GM23338 (cell line): Measurements from ENCODE around the gene OTC. TPM values are rescaled to one million over a fixed set of nuclear protein-coding genes. Genes with fewer than 3 reads are reported as not detected.

ENCODE experiments used
- ATAC-seq: fragments of 200-7000 bp; cut with Tn5 transposase; 3 replicates; pipeline ENCODE4 v1.9.1; 2020
- DNase-seq: peaks from one replicate; pipeline ENCODE4 v3.0.0-alpha.2; 2015; ENCODE audit warnings: low spot score
- H2AFZ ChIP-seq: fragments of 200-600 bp; sonication (generic); 2 replicates; pipeline ENCODE4 v1.8.0; 2016; ENCODE audit warnings: antibody characterized with exemption, mild to moderate bottlenecking, moderate library complexity
- H3F3A ChIP-seq: fragments of 200-600 bp; sonication (generic); replicated peaks from 2 replicates; pipeline ENCODE4 v1.8.0; 2017; ENCODE audit warnings: antibody characterized with exemption, mixed run types, low read depth
- H3K27ac ChIP-seq: fragments of 200-600 bp; sonication (generic); 2 replicates; pipeline ENCODE4 v1.6.1; 2016; ENCODE audit warnings: low read depth
- H3K27me3 ChIP-seq: fragments of 200-600 bp; sonication (generic); 2 replicates; pipeline ENCODE4 v1.8.0; 2016; ENCODE audit warnings: mild to moderate bottlenecking, mixed run types, moderate library complexity; ENCODE audit not compliant: insufficient read depth
- H3K36me3 ChIP-seq: fragments of 200-600 bp; sonication (generic); 2 replicates; pipeline ENCODE4 v1.8.0; 2016; ENCODE audit warnings: mild to moderate bottlenecking; ENCODE audit not compliant: insufficient read depth
- H3K4me1 ChIP-seq: fragments of 200-600 bp; sonication (generic); 2 replicates; pipeline ENCODE4 v1.8.0; 2016; ENCODE audit warnings: mild to moderate bottlenecking, moderate library complexity; ENCODE audit not compliant: insufficient read depth
- H3K4me2 ChIP-seq: fragments of 200-600 bp; sonication (generic); 2 replicates; pipeline ENCODE4 v1.7.1; 2017; ENCODE audit warnings: mixed run types
- H3K4me3 ChIP-seq: fragments of 200-600 bp; sonication (generic); 2 replicates; pipeline ENCODE4 v1.6.1; 2016; ENCODE audit warnings: mixed run types
- H3K79me2 ChIP-seq: fragments of 200-600 bp; sonication (generic); replicated peaks from 2 replicates; pipeline ENCODE4 v1.8.0; 2017; ENCODE audit warnings: mild to moderate bottlenecking; ENCODE audit not compliant: insufficient read depth
- H3K9me2 ChIP-seq: fragments of 200-600 bp; sonication (generic); 2 replicates; pipeline ENCODE4 v1.8.0; 2017; ENCODE audit not compliant: insufficient read depth
- H4K20me1 ChIP-seq: fragments of 200-600 bp; sonication (generic); replicated peaks from 2 replicates; pipeline ENCODE4 v1.8.0; 2017; ENCODE audit warnings: mild to moderate bottlenecking; ENCODE audit not compliant: insufficient read depth
- H3K27ac Mint-ChIP-seq: 2 replicates; pipeline ENCODE4 v1.8.0; 2020; ENCODE audit warnings: inconsistent platforms, mild to moderate bottlenecking, moderate library complexity, mixed read lengths
- H3K27me3 Mint-ChIP-seq: 3 replicates; pipeline ENCODE4 v1.8.0; 2022; ENCODE audit warnings: low read depth, mild to moderate bottlenecking, moderate library complexity, mixed read lengths, inconsistent platforms; ENCODE audit not compliant: insufficient read depth, poor library complexity
- H3K36me3 Mint-ChIP-seq: 3 replicates; pipeline ENCODE4 v1.8.0; 2021; ENCODE audit warnings: low read depth, mild to moderate bottlenecking, inconsistent platforms, moderate library complexity, mixed read lengths
- H3K4me1 Mint-ChIP-seq: 3 replicates; pipeline ENCODE4 v1.8.0; 2020; ENCODE audit warnings: mild to moderate bottlenecking, inconsistent platforms, mixed read lengths
- H3K4me3 Mint-ChIP-seq: 3 replicates; pipeline ENCODE4 v1.8.0; 2021; ENCODE audit warnings: moderate library complexity, mild to moderate bottlenecking, inconsistent platforms, mixed read lengths
- H3K9me3 Mint-ChIP-seq: 3 replicates; pipeline ENCODE4 v1.8.0; 2020; ENCODE audit warnings: moderate library complexity, mild to moderate bottlenecking, inconsistent platforms, mixed read lengths
- CREB1 ChIP-seq: fragments of 250-450 bp; sonication (Bioruptor Pico); IDR thresholded peaks from 2 replicates; pipeline ENCODE4 v1.5.0; 2020; ENCODE audit warnings: low read depth, mild to moderate bottlenecking, moderate library complexity
- CTCF ChIP-seq, 2 experiments: fragments of 200-600 bp in 1 of 2; sonication (generic) in 1 of 2; conservative IDR thresholded peaks; 2 replicates each; pipeline versions ENCODE4 v1.5.1 to v1.6.1; 2016 to 2017; ENCODE audit warnings: antibody characterized with exemption in 2 of 2, low read depth in 2 of 2, mild to moderate bottlenecking in 2 of 2, moderate library complexity in 1 of 2
- ETS1 ChIP-seq: IDR thresholded peaks from 2 replicates; pipeline ENCODE4 v1.6.1; 2016; ENCODE audit warnings: antibody characterized with exemption
- EZH2 ChIP-seq: fragments of 200-600 bp; sonication (generic); IDR thresholded peaks from one replicate; pipeline ENCODE4 v1.8.0; 2017; ENCODE audit warnings: antibody characterized with exemption, mild to moderate bottlenecking, low read depth; ENCODE audit not compliant: unreplicated experiment
- JUNB ChIP-seq: IDR thresholded peaks from one replicate; pipeline ENCODE4 v1.6.1; 2016; ENCODE audit warnings: antibody characterized with exemption; ENCODE audit not compliant: unreplicated experiment
- NANOG ChIP-seq: IDR thresholded peaks from 2 replicates; pipeline ENCODE4 v1.6.1; 2016; ENCODE audit warnings: antibody characterized with exemption, borderline replicate concordance
- POLR2AphosphoS5 ChIP-seq: IDR thresholded peaks from 2 replicates; pipeline ENCODE4 v1.6.1; 2016; ENCODE audit warnings: antibody characterized with exemption, low read depth
- STAT1 ChIP-seq: IDR thresholded peaks from one replicate; pipeline ENCODE4 v1.6.1; 2016; ENCODE audit warnings: antibody characterized with exemption; ENCODE audit not compliant: unreplicated experiment
- ZNF331 ChIP-seq: fragments of 250-450 bp; sonication (Bioruptor Pico); IDR thresholded peaks from 2 replicates; pipeline ENCODE4 v1.5.0; 2020; ENCODE audit warnings: low read depth, mild to moderate bottlenecking, moderate library complexity
- polyA plus RNA-seq: library from polyadenylated mRNA; unstranded; fragments of >200 nt; fragmentation: Nextera tagmentation; extraction: Ambion mirVana; gene quantifications from 2 replicates; pipeline ENCODE4 v1.2.1, GENCODE V29; 2016
- total RNA-seq: library from RNA; depleted of rRNA; stranded (reverse); fragments of >200 nt; shearing (Covaris generic); gene quantifications from 2 replicates; pipeline ENCODE4 v1.2.3, GENCODE V29; 2014
- TF ChIP-seq, protein P1 (sequence below): IDR thresholded peaks from one replicate; pipeline ENCODE4 v1.6.1; 2018; ENCODE audit warnings: antibody characterized with exemption; ENCODE audit not compliant: unreplicated experiment

OTC gene
- total and polyA plus RNA-seq, 2 experiments from 2014 or later = not detected

DNA sequence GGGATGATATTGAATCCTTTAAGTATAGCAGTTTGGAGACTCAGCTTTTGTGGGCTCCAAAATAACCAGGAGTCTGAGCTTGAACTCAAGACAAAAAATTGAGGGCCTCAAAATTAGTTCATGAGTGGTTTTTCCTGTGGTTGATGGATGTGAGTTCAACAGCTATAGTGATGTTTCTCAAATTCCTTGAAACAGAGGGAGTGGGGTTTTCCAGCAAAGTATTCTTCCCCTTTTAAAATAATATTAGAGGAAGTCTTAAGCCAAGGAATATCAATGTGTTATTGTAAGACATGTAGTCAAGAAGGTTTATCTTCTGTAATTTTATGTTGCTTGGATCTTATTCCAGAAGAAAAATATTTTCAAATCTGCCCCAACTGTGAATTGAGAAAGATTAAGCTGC lies 10.6 kb downstream of the OTC start:
- Histone ChIP-seq H4K20me1 (no peaks in the 10 kb centered on the region), H3K4me1 (no peaks in the 10 kb centered on the region), H3F3A (no peaks in the 10 kb centered on the region), H2AFZ (no peak overlapping the region), H3K9me2 (no peaks in the 10 kb centered on the region), H3K79me2 (no peaks in the 10 kb centered on the region), H3K36me3 (no peaks in the 10 kb centered on the region), H3K27me3 (no peaks in the 10 kb centered on the region), H3K4me2 (no peak overlapping the region), H3K4me3 (no peak overlapping the region), H3K27ac (no peak overlapping the region)
- Mint-ChIP-seq H3K4me3 (no peak overlapping the region), H3K27ac (no peak overlapping the region), H3K4me1 (peaks cover 3% of the 10 kb centered on the region; the same call in 2 of the 3 replicates), H3K9me3 (no peaks in the 10 kb centered on the region), H3K27me3 (no peaks in the 10 kb centered on the region), H3K36me3 (no peaks in the 10 kb centered on the region)
- DNase-seq (no peak), ATAC-seq (no peak)
- TF ChIP-seq EZH2 (no peak), ZNF331 (CRISPR knock-in tag) (no peak), POLR2AphosphoS5 (no peak), CTCF (conservative IDR thresholded peaks at IDR 0.05; ENCODE audit: low read depth in 2 of 2) (no peak), CREB1 (no peak), ETS1 (no peak)
- TF ChIP-seq, protein P1, sequence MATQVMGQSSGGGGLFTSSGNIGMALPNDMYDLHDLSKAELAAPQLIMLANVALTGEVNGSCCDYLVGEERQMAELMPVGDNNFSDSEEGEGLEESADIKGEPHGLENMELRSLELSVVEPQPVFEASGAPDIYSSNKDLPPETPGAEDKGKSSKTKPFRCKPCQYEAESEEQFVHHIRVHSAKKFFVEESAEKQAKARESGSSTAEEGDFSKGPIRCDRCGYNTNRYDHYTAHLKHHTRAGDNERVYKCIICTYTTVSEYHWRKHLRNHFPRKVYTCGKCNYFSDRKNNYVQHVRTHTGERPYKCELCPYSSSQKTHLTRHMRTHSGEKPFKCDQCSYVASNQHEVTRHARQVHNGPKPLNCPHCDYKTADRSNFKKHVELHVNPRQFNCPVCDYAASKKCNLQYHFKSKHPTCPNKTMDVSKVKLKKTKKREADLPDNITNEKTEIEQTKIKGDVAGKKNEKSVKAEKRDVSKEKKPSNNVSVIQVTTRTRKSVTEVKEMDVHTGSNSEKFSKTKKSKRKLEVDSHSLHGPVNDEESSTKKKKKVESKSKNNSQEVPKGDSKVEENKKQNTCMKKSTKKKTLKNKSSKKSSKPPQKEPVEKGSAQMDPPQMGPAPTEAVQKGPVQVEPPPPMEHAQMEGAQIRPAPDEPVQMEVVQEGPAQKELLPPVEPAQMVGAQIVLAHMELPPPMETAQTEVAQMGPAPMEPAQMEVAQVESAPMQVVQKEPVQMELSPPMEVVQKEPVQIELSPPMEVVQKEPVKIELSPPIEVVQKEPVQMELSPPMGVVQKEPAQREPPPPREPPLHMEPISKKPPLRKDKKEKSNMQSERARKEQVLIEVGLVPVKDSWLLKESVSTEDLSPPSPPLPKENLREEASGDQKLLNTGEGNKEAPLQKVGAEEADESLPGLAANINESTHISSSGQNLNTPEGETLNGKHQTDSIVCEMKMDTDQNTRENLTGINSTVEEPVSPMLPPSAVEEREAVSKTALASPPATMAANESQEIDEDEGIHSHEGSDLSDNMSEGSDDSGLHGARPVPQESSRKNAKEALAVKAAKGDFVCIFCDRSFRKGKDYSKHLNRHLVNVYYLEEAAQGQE = no peak

- no peak for ATAC-seq
- no peaks in the 10 kb centered on the region for H3K9me3 Mint-ChIP-seq
- H2AFZ ChIP-seq = no peak overlapping the region
These were observed 13.6 kb downstream of the OTC start for GRCh38 chrX:38365954-38366353.

More at GRCh38 chrX:38365954-38366353, 13.6 kb downstream of the OTC start:
- Mint-ChIP-seq H3K36me3 (no peaks in the 10 kb centered on the region), H3K4me3 (no peak overlapping the region), H3K4me1 (peaks cover 3% of the 10 kb centered on the region; the same call in 2 of the 3 replicates), H3K27ac (no peak overlapping the region), H3K27me3 (no peaks in the 10 kb centered on the region)
- H3F3A ChIP-seq = no peaks in the 10 kb centered on the region
- no peaks in the 10 kb centered on the region for H3K36me3 ChIP-seq
- TF ChIP-seq JUNB (no peak), POLR2AphosphoS5 (no peak), STAT1 (no peak), ZNF331 (CRISPR knock-in tag) (no peak), EZH2 (no peak), NANOG (no peak), ETS1 (no peak)
- TF ChIP-seq, protein P1 = no peak
- H3K4me3 ChIP-seq = no peak overlapping the region
- no peaks in the 10 kb centered on the region for H3K79me2 ChIP-seq
- H3K27ac ChIP-seq = no peak overlapping the region
- no peaks in the 10 kb centered on the region for H4K20me1 ChIP-seq
- no peak overlapping the region for H3K4me2 ChIP-seq
- no peaks in the 10 kb centered on the region for H3K9me2 ChIP-seq
- H3K4me1 ChIP-seq = no peaks in the 10 kb centered on the region
- H3K27me3 ChIP-seq = no peaks in the 10 kb centered on the region
- DNase-seq = no peak
